Activated gamma-delta T cell treated with anti-CD3 and anti-CD28 coated beads, Interleukin-2, amount 50 U/mL, for 16 hours (primary cell): ENCODE measurements around the gene LHX1.

Experiments used
- DNase-seq: peaks from one replicate; pipeline ENCODE4 v3.0.0-alpha.2; 2020; ENCODE audit warnings: low read depth

LHX1 gene

DNA sequence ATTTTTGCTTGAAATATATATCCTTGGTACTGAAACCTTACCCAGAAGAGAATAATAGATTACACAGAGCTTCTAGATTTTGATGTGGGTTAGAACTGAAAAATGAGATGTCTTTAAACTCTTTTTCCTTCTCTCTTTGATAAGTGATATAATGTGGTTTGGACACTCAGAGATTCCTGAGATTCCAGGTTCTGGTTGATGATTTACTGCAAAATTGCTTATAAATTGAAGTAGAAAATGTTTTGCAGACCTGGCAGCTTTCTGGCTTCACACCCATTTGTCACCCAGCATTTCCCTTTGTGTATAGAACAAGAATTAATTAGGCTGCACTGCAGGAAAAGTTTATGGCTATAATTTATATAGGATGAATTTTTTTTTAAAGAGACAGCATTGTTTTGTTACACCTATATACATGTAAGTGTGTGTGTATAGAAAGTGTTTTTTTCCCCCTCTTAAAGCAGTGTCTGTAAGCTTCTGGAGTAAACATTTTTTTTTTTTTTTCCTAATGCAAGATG is 35.0 kb downstream of the LHX1 start:
- no peak for DNase-seq

DNA sequence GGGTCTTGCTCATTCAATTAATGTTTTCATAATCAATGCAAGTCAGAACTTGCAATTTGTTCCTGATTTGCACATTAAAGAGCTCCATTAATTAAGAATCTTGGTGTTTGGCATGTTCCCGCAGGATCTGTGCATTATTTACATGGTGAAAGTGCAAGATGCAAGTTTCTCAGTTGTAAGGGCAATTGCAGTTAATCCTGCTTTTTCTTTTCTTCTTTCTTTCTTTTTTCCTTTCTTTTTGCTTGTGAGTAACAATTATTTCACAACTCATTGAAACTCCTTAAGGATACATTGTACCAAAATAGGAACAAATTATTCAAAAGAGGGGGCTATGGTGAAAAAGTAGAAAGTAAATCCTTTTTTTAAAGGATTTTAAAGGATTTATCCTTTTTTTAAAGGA is 35.6 kb downstream of the LHX1 start:
- DNase-seq, result no peak

DNA sequence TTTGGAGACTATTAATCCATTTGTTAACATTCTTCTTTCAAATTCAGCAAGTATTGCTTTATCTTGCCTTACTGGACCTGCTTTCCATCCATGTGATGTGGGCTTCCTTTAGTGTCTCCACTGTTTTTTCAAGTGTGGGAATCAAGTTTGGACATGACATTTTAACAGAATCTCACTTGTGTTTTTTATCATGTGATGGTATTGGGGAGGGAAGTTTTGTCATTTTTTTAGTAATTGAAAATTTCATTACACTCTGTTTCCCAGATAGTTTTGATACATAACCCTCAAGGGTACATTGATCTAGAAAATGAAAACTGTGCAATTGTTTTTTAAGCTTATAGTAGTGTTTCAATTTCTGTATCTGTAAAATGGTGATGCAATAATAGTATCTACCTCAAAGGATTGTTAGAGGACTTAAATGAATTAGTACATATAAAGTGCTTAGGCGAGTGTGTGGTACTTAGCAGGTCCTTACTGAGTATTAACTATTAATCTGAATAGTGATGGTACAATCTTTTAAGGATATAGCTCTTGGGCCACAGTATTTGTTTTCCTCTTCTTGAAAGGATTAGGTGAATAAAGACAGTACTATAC is 38.7 kb downstream of the LHX1 start:
- no peak for DNase-seq

DNA sequence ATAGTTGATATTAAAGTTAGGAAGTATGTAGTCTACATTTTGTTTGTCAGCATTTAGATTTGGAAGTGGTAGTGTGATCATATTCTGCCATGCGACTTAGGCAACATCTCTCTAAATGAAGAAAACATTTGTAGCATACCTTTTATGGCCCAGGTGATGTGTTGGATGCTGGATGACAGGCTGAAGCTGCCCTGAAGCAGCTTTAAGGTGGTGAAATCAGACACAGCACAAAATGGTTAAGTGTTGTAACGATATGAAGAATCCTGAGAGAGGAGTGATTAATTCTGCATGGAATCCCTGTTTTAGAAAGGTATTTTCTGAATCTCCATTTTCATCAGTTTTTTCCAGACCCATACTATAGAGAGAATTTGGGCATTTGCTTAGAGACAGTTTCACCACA is 39.8 kb downstream of the LHX1 start:
- no peak for DNase-seq

DNA sequence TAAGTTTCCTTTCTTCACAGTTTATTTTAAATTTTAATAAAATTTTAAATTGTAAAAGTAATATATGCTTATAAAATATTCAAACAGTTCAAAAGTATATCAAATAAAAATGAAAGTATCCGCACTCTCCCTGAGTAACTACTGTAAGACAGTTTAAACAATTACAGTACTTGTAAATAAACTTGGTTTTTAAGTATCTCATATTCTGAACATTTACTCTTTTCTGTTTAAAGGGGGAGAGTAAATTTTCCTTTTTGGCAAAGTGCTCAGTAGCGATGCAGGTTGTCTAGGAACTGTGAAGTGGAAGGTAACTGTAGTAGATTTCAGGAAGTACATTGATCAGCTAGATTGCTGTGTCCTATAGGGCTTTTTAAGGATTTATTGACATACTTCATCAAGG is 40.3 kb downstream of the LHX1 start:
- DNase-seq, result no peak

DNA sequence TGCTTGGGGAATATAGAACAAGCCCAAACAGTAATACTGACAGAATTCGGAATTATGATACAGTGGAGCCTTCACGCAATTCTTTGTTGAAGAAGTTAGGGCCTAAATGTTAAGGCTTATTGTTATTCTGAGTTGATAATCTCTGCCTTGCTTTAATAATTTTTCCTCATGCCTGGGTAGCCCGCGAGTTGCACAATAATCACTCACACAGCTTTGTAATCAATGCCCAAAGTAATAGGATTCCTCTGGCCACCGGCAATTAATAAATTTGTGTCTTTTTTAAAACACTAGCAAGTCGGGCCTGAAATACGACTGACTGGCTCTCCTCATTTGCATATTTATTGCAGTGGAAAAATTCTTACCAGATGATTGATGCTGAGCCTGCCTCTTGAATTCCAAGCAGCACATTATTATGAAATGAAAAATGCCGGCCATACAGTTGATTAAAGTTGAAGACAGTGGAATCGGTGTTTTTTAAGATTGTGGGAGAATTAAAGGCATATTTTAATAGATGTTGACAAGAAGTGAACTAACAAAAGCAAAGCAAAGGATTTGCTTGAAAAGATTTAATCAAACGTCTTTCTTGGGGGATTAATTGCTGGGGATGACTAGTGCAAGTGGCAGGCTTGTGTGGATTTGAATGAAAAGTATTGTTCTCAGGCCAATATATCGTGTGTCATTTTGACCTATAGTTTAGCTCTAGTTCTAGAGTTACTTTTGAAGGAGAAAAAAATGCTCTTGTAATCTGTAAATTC is 41.7 kb downstream of the LHX1 start:
- DNase-seq, result no peak

DNA sequence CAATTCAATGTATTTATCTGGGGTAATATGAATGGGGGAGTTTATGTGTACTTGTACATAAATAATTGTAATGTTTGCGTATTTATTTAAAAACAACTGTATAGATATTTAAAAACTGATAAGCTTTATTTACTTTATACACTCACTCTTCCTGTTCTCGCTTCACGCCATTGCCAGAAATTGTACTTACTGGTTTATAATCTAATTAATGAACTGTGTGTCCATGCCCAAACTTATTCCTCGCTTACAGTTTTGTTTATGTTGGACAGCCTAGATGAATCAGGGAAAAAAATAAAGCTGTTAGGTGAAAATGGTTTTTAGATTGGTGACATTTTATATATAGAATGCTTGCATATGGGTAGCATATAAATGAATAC is 42.3 kb downstream of the LHX1 start:
- no peak for DNase-seq

DNA sequence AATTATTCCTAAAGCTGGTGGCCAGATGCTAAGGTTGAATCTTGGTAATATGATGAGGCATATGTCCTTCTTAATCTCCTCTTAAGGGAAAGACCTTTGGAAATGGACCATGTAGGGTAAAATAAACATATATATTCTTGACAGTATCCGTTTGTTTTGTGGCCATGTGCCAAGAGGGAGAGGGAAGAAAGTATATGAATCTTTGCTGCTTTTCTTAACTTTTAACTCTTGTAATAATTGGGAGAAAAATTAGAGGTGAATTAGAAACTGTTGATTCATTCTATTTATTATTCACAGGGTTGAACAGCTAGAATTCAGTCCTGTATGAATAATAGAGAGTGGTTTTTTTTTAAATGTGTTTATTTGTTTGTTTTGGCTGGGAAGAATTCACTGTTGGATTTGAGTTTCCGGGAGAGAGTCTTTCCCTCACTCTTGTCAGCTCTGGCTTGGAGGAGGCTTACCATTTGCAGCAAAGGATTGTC is 43.0 kb downstream of the LHX1 start:
- no peak for DNase-seq

DNA sequence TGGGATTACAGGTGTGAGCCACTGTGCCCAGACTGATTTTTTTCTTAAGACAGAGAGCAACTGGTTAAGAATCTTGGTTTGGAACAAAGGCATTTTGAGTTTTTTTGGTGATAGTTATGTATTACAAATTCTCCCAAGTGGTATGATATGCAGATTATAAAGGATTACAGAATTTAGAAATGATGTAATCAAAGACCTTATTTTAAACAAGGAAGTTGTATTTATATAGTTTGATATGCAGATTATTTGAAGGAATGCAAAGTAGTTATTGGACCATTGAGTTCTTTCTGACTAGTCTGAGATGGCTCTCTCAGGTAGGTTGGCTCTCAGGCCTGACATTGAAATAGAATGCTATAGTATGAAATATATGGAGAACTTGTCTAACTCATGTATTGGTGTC is 46.3 kb downstream of the LHX1 start:
- no peak for DNase-seq

DNA sequence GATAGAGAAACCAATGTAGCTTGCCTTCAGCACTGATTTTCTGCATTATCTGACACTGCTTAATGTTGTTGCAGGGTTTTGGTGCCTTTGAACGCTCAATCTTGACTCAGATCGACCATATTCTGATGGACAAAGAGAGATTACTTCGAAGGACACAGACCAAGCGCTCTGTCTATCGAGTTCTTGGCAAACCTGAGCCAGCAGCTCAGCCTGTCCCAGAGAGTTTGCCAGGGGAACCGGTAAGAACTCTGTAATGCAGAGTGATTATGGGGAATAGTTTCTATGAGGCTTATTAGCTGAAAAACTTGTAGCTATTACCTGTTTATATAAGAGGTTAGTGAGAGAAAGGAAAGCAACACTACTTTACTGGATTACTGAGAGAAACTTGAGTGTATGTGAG is 51.9 kb downstream of the LHX1 start:
- no peak for DNase-seq

DNA sequence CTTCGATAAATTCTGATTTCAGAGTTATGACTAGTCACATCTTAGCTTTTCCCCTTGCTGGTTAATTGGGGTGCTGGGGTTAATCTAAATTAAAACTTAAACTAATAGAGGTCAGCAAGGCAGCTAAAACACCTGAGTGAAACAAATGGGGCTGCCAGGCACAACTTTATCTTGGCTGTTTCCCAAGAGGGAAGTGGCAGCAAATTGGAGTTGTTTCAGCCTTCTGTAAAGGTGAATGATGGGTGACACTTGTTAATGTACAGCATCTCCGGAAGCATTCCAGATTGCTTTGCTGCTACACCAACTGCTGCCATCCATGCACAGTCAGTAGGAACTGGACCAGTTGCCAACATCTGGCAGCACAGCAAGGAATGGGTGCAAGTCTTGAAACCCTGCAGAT is 55.4 kb downstream of the LHX1 start:
- no peak for DNase-seq

DNA sequence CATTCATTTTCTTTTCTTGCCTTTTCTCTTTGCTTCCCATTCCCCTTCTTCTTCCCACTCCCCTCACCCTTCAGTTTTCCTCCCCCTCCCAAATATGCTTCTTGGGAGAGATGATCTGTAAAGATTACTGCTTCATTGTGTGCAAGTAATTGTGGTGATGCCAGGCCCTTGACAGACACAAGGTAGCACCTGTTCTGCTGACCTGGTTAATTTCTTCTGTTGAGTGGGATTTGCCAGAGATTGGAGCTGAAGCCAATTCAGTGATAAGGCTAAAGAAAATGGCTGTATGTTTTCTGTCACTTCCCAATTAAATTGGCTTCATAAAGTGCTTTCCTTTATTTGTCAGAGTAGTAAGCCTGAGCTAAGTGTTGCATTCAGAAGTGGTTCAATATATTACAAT is 56.0 kb downstream of the LHX1 start:
- no peak for DNase-seq
